HFF-Myc (cell line): Measurements from ENCODE around the gene RPL32.

Source experiments
- DNase-seq: peaks from one replicate; pipeline ENCODE4 v3.0.0-alpha.2; 2011; ENCODE audit warnings: low read depth; ENCODE audit errors: extremely low read depth
- H3K4me3 ChIP-seq: replicated peaks from 2 replicates; pipeline ENCODE4 v1.5.1; 2011; ENCODE audit warnings: low read depth, mild to moderate bottlenecking, control low read depth, low read length
- TF ChIP-seq, protein P1 (sequence below): IDR thresholded peaks from 2 replicates; pipeline ENCODE4 v1.5.1; 2012; ENCODE audit warnings: mild to moderate bottlenecking, low read depth, low read length, control low read depth; ENCODE audit errors: missing control alignments

The RPL32 gene

DNA sequence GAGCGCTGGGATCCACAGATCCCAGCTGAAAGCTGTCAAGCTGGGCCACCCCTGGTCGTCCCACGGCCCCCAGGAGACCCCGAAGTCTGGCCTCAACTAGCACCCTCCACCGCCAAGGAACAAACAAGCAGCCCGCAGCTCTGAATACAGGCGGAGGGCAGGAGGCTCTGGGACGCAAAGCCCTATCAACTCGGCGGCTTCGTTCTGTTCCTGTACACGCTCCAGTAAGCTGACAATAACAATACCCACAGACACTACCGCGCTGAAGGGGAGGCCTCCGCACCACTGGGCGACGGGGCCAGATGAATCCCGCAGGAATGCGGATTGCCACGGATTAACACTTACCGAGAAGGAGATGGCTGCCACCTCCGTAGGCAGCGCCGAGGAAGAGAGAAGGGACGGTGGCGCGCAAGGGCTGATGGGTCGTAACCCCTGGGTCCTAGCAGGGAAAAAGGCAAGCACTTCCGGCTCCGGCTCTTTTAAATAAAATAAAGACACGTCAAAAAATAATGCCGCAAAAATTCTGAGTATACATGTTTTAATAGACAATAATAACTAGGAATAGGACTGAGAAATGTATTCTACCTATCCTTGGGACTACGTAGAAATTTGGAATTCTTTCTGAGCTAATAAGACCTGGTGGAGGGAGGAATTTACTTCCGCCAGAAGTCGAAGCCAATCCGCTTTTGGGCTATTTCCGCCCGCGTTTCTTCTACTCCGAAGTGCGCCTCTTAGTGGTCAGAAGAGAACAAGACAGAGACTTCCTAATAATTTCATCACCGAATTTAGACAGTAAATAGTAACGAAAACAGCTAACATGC, at the start of gene RPL32:
Gene RPL32, minus strand, starts transcription at position 417 of the 821 bp plus-strand sequence. CDS start 1,328 bp downstream, outside the sequence.
- TF ChIP-seq, protein P1, sequence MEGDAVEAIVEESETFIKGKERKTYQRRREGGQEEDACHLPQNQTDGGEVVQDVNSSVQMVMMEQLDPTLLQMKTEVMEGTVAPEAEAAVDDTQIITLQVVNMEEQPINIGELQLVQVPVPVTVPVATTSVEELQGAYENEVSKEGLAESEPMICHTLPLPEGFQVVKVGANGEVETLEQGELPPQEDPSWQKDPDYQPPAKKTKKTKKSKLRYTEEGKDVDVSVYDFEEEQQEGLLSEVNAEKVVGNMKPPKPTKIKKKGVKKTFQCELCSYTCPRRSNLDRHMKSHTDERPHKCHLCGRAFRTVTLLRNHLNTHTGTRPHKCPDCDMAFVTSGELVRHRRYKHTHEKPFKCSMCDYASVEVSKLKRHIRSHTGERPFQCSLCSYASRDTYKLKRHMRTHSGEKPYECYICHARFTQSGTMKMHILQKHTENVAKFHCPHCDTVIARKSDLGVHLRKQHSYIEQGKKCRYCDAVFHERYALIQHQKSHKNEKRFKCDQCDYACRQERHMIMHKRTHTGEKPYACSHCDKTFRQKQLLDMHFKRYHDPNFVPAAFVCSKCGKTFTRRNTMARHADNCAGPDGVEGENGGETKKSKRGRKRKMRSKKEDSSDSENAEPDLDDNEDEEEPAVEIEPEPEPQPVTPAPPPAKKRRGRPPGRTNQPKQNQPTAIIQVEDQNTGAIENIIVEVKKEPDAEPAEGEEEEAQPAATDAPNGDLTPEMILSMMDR = peak; percentile 72
- DNase-seq = peak; percentile 92
- H3K4me3 ChIP-seq = peak within 1 kb of the TSS; percentile 79

DNA sequence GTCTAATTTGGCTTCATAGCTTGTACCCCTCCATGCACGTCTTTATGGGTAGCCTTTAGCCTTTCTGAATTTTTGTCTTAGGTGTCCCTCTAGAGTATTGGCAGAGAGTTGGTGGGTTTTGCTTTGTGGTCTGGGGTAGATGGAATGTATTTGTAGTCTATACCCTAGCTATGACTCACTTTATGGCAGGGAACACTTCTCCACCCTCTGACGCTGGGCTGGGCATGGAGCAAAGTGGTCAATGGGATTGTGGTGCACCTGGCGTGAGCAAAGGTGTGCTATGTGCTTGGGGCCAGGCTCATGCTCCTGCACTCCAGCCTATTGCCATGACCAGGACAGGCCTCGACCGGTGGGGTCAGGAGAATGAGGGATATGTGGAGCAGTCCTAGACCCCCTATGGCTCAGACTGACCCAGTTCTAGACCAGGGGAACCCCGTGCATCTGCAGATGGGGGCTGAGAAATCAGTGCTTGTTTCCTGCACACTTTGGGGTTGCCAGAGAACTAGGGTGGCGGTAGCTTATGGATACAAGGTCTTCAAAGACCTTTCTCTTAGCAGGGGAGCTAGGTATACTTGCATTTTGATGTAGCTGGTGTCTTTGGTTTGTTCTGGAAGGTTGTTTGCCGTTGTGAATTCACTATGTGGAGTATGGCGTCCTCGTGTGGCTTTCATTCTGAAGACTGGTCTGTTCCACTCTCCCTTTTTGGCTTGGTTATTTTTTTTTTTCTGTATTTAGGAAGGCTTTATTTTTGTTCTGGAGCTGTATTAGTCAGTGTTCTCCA, 49.4 kb upstream of the RPL32 start:
- H3K4me3 ChIP-seq = no peak overlapping the region
- no peak for DNase-seq
- TF ChIP-seq, protein P1 = no peak

DNA sequence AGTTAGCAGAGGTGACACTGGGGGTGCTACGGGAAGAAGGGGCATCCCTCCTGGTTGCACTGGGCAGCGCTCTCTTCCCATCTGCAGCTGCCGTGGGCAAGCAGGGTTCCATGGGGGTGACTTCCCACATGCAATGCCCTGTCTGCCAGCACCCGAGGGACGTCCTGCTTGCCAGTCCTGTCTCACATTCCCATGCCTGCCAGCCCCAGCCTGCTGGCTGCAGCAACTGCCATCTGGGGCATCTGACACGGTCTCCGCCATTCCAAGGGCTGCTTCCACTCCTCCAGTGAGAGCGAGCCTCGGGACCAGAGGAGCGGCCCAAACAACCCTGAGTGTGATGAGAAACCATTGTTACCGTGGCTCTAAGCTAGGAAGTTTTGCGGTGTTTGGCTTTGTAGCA, 45.4 kb upstream of the RPL32 start:
- H3K4me3 ChIP-seq = no peak overlapping the region
- no peak for DNase-seq
- TF ChIP-seq, protein P1 = no peak

DNA sequence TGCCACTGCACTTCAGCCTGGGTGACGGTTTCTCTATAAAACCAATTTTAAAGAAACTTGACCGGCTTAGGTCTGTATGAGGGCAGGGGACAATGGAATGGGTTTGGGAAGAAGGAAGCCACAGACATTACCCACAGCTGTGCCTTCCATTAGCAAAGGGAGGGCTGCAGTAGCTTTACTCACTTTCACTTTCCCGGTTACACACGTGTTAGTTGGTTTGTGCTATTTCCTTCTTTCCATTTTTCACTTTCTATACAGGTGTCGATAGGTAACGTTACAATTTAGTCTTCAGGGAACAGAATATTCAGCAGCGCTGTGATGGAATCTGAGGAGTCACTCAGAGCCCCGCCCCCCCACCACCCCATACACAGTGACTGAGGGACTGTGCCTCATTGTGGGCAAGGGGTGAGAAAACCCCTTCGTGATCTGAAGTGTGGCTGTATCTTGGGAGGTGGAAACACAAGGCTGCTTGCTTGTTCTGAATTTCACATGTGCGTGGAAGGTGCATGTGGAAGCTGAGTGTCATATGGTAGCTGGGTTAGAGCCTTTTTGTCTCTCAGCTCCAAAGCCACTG, 44.8 kb upstream of the RPL32 start:
- no peak overlapping the region for H3K4me3 ChIP-seq
- TF ChIP-seq, protein P1 = no peak
- DNase-seq = no peak

DNA sequence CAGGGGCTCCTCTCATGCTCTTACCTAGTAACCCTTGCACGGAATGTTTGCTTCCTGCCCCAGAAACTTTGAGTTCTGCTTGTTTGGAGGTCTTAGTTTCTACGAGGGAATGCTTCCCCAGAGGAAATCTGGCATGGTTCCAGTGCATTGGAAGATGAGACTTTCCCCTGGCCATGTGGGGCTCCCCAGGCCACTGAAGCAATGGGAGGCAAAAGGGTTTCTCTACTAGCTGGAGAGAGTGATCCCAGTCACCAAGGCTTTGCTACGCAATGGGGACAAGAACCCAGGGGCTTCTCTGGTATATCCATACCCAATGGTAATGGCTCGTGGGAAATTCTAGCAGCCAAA, 44.2 kb upstream of the RPL32 start:
- no peak overlapping the region for H3K4me3 ChIP-seq
- TF ChIP-seq, protein P1 = no peak
- no peak for DNase-seq

DNA sequence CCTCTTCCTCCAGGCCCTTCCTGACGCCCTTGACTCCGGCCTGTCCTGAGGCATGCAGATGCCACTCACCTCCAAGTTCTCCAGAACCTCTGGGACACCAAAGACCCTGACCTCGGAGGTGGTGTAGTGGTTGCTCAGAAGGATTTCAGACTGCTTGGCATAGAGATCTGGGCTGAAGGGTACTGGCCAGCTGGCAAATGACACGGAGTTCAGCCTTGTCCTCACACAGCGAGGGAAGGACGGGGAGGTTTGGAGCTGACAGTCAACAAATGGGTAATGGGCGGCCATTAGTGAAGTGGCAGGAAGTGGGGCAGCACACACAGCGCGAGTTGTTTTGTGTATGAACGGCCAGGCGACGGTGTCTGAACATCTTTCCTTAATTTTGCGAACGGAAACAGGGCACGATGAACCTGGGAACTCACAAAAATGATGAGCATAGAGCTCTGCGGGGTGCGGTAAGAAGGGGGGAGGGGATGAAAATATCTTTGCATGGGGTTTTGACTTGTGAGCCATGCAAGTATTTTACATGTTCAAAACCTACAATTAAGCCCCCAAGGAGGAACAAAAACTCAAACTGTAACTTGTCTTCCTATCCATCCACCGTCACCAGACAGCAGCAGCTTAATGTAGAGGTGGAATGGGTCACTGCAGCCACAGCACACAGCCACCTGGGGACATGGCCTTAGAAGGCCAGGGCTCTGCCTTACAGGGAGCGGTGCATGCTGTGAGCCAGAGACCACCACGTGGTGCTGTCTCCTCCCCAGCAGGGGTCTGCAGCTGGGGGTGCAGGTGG, 43.6 kb upstream of the RPL32 start:
- DNase-seq = no peak
- no peak overlapping the region for H3K4me3 ChIP-seq
- TF ChIP-seq, protein P1 = no peak
